HG03439 (cell line): ENCODE measurements around the gene C10orf143.
"Not testable (repeated sequence)": the region's sequence is repeated elsewhere in the genome, so short reads cannot be mapped to it uniquely, and the experiment has no call there.

Experiments used
- ATAC-seq: cut with Tn5 transposase; IDR thresholded peaks from one replicate; pipeline ENCODE4 v1.9.1; 2021; ENCODE audit warnings: mild to moderate bottlenecking, moderate library complexity; ENCODE audit not compliant: unreplicated experiment

Gene C10orf143

DNA sequence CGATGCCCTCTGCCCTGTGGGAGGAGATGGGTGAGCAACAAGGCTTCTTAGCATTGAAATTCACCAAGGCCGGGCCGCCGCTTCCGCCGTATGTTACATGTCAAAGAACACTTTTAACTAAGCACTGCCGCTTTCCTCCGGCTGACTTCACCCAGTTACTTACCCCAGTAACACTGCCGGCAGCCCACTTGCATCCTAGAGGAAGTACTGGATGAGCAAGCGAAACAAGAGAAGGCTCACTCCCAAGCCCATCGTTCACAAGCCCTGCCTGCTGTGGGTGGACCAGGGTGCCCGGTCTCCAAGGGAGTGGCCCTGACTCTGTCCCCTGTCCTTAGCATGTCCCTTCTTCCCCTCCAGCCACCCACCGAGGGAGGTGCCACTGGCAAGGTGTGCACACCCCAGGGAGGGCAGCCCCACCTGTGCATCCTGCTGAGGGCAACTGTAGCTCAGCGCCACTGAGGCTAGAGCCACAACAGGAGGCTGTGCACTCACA, 73.4 kb downstream of the C10orf143 start:
- ATAC-seq, result no peak

DNA sequence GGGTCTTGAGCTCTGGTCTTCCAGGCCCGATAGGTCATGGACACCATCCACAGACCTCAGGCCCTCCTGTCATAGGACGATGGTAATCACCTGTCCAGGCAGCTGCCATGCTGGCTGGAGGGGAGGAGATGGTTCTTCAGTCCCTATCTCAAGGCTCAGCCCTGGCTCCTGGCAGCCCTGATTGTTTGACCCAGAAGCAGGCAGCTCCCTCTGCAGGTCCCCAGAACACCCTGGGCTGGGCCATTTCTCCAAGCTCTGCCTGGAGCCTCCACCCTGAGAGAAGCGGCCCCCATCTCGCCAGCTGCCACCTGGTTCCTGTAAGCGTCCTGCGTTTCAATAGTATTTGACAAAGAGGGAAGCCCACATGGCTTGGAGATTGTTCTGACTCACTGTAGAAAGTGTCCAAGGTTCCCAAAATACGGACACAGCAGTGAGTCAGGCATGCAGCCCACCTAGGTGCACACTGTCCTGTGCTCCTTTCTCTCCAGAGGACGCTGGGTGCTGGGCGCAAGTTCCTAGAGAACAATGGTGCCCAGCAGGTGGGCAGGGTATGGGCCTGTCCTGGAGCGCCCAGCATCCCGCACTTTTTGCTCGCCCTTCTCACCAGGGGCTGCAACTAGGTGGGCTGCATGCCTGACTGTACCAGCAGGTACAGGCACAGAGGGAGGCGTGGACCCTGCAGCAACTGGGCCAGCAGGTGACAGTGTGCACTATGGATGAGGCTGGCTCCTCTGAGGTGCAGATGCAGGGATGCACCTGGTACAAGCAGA, 74.1 kb downstream of the C10orf143 start:
- no peak for ATAC-seq

DNA sequence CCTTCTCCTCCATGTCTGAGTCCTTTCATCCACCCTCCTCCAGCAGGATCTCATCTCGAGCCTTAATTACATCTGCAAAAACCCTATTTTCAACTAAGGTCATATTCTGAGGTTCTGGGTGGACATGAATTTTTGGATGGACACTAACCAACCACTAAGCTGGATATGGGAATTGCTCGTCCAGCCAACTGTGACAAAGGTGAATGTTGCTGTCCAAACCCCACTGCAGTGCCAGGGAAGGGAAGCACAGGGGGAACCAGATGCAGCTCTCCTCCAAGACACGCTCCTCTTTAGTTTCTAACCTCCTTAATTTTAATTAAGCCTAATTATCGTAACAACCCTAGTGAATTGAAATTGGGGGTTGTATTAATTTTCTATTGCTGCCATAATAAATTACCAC, 81.4 kb downstream of the C10orf143 start:
- no peak for ATAC-seq

DNA sequence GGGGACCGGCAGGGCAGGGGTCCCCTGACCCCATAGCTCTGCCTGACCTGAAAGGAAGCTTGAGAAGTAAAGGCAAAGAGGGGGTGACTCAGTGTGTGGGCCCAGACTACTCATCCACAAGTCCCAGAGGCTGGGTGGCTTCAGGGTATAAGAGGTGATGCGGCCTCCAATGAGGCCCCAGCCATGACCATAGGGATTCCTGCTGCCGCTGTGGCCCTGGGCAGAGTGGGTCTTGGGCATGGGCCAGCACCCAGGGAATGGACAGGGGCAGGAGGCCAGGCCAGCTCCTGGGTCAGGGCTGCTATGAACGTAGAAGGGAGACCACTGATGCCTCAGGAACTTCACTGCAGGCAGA, 82.2 kb downstream of the C10orf143 start:
- no peak for ATAC-seq

DNA sequence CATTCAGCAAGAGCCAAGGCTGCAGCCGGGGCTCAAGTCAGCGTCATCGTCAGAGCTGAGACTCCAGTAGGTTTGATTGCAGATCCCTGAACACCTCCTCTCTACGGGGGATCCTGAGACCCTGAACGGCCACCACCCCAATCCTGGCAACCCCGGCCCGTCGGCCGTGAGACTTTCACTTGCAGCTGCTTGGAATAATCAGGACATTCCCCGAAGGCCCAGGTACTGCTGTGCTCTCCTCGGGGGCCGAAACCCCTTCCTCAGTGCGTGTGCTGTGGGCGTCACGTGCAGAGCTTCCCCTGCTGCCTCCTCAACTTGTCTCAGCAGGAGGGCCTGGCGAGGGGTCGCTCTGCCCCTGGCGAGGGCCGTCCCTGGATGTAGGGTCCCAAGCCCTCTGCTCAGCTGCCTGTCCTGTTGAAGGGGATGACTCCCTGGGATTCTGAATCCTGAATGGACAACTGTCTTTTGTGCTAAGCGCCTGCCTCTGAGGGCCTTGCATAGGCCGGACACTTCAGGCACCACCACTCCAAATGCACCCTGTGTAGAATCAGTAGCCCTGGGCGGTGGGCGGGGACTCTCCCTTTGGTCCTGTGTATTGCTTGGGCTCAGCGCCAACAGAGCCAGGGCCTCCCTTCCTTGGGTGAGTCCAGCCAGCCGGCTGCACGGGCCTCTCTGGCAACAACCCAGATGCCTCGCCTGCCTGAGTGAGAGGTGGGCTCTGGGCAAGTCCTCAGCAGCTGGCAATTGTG, 82.7 kb downstream of the C10orf143 start:
- no peak for ATAC-seq

DNA sequence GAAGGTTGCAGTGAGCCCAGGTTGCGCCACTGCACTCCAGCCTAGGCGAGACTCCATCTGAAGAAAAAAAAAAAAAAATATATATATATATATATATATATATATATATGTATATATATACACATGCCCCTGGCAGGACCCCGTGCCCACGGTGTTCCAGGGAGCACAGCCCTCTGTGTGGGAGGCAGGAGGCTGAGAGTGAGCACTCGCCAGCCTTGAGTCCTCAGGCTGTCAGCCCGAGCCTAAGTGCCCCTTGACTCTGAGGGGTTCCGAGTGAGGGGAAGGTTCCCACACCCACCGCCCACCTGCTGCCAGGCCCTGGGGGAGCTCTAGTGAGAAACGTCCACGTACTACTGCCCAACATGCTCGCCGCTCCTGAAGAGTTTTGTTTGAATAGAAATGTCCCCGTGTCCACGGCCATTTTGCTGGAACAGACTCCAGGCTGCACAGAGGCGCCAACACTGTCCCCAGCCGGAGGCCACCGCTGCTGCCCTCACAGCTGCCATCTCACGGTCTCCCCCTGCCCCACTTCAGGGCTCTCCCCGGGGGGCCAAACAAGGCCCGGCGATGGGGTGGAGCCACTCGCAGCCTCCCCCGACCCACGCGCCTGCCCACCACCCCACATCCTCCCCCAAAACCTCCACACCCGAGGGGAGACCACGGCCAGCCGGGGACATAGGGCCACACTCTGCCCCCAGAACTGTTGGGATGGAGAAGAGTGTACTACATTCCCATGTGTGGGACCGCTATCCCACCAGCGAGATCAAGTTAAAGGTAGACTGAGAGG, 83.8 kb downstream of the C10orf143 start:
- ATAC-seq, result no peak

DNA sequence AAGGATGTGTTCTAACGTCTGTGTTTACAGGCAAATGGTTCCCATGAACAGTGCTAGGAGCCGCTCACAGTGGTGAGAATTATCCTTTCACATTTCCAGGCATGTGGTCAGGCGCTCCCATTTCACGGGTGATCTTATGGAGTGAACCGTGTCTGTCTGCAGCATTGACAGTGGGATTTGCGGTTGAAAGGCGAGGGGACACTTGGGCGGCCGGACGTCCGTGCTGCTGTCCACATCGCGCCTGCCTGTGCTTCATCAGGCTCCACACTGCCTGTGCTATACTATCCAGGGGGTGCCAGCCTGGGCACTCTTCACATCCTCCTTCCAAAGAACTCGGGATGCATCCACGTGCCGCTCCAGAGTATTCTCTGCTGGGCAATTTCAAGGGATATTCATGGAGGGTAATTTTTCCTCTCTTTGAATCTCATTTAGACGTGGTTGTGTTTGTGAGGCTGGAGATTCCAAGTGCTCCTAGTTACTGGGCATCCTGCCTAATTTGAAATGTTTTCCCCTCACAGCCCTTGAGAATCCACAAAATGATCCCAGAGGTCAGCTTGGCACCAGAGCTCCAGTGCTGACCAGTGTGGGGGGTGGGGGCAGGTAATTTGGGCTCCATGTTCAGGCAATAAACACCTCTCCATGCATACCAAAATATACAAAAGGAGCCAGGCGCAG, 84.7 kb downstream of the C10orf143 start:
- ATAC-seq, result no peak

DNA sequence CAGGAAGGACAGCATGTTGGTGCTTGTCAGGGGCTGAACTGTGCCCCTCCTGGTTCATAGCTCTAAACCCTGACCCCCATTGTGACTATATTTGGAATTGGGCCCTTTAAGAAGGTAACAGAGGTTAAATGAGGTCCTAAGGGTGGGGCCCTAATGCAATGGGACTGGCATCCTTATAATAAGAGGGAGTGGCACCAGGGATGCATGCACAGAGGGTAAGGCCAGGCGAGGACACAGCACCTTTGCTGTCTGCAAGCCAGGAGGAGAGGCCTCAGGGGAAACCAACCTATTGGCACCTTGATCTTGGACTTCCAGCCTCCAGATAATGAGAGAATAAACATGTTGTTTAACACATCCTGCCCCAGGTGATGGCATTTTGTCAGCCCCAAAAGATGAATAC, 85.3 kb downstream of the C10orf143 start:
- ATAC-seq, result no peak

DNA sequence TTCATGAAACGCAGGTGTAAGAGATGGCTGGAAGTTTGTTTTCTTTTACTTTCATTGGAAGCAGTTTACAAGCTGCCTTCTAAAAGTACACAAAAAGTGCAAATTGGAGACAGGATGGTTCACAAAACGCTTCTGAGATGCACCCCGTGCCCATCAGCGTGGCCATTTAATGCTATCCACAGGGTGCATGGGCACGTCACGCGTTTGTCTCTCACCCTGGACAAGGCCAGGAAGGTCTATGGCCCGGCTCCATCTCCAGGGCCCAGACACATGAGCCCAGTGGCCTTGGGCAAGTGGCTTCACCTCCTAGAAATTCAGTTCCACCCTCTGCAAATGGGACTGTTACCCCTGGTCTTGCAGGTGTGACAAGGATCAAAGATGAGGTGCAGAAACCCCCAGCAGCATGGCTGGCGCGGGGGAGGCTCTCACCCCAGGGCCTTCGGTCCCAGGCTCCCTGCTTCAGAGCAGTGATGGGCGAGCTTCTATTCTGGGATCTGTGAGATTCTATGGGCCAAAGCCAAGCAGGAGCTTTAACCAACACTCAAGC, 85.8 kb downstream of the C10orf143 start:
- no peak for ATAC-seq

DNA sequence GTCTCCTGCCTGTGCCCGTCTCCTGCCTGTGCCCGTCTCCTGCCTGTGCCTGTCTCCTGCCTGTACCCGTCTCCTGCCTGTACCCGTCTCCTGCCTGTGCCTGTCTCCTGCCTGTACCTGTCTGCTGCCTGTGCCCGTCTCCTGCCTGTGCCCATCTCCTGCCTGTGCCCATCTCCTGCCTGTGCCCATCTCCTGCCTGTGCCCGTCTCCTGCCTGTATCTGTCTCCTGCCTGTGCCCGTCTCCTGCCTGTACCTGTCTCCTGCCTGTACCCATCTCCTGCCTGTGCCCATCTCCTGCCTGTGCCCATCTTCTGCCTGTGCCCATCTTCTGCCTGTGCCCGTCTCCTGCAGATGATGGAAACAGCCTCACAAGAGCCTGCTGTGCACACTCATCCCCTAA, 86.3 kb downstream of the C10orf143 start:
- ATAC-seq, result not testable (repeated sequence)

DNA sequence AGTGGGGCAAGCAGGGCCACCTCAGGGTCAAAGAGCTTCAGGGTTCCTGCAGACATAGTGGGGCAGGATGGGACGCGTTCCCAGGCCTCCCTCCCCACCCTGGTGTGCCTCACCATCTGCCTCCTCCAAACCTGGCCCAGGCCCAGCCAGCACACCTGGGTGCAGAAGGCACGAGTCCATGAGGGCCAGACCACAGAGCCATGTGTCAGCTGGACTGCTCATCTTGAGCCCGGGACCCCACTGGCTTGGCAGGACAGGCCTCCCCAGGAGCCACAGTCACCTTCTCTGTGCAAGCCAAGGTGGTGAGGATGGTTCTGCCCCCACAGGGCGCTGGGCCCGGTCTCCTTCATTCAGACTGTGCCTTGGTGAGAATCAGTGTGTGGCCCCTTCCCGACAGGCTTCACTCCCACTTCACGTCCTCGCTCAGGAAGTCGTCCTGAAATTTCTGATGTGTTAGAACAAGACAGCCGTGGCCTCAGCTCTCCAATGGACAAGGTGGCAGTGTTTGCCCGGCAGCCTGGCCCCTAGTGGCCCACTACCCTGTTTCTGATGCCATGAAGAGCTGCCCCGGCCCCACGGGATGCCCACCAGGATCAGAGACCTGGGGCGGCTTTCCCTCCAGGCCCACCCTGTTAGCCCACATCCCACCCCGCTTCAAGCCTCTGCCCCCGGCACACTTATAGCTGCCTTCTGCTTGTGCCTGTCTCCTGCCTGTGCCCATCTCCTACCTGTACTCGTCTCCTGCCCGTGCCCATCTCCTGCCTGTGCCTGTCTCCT, 87.0 kb downstream of the C10orf143 start:
- no peak for ATAC-seq

DNA sequence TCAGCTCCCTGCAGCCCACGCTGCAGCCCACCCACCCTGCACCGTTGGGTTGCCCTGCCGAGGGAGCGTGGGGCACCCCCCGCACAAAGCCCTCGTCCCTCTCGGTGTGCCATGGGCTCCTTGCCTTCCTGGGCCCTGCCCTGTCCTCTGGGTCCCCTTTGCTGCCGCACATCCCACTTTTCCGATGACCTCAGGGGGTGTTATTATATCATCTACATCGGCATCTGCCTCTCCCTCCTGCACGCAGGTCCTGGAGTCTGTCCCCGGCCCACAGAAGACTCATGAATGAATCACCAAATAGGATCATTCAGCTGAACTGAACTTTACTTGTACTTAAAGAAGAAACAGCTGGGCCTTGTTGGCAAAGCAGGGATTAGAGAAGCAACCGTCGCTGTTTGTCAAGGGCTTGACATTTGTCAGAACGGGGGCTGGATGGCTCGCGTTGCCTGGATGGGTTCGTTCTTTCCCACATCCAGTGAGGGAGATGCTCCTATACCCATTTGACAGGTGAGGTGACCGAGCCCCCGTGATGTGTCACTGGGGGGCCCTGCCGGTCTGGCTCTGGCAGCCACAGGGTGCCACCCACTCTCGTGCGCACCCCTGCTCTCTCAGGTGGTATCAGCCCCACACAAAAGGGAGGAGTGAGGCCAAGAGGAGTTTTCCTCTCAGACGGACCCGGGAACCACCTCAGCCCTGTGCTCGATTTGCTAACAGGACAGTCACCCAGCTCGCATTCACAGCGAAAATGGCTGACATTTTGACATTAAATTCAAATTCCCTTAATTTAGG, 87.9 kb downstream of the C10orf143 start:
- no peak for ATAC-seq

DNA sequence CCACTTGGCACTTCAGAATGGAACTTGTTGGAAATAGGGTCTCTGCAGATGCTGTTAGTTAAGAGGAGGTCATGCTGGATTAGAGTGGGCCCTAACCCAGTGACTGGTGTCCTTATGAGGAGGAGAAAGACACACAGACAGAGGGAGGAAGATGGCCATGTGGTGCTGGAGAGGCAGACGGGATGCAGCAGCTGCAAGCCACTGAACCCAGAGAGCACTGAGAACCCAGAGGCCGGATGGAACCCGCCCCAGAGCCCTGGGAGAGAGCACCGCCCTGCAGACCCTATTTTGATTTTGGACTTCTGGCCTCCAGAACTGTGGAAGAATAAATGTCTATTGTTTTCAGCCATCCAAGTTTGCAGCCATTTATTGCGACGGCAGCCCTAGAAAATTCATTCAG, 88.5 kb downstream of the C10orf143 start:
- ATAC-seq, result no peak

DNA sequence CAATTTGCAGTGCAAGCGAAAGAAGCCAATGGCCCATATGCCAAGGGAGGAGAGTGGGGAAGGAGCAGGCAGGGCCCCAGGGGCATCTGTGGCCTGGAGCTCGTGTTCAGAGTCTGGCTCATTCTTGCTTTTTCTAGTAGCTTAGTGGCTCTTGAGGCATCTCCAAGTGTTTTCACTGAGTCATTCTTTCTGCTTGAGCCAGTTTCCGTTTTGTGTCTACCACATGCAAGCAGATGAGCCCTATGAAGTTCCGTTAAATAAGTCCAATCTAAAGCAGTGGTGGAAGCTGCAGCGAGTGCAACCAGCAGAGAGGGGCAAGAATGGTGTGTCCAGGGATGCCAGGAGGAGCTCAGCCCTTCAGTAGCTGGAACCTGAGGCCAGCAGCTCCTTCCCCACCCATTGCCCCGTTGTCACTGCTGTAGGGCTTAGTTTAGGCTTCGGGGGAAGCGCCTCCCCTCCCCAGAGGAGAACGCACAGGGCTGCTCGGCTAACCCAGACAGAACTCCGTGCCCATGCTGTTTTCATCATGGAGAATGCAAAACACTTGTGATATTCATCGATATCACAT, 89.2 kb downstream of the C10orf143 start:
- no peak for ATAC-seq

DNA sequence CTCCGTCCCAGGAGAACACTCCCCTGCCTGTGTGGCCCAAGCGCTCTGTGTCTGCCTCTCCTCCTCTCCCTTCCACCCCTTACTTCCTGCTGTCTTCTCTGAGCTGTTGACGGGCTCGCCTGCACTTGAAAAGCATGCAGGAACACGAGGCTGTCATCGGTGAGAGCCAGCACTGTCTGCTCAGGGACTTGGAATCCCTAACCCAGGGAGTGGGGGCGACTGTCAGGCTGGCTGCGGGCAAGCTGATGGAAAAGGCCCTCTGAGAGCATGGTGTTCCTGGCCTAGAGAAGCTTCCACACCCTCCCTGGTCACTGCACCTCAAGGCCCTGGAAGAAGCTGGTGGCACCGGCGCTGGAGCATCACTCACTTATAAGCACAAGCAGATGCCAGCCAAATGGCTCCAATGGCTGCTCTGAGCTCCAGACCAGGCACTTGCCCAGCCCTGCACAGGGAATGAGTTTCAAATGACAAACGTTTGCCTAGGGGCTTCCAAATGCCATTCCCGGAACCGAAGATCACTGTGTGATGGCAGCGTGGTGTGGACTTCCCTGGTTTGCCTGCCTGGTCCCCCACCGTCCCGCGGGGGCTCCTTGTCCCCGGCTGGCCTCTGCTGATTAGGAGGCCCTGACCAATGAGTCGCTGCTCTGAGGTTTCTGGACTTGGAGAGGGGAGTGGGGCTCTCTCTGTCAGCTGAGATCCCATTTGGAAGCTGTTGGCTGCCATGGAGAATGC, 89.8 kb downstream of the C10orf143 start:
- ATAC-seq, result no peak

DNA sequence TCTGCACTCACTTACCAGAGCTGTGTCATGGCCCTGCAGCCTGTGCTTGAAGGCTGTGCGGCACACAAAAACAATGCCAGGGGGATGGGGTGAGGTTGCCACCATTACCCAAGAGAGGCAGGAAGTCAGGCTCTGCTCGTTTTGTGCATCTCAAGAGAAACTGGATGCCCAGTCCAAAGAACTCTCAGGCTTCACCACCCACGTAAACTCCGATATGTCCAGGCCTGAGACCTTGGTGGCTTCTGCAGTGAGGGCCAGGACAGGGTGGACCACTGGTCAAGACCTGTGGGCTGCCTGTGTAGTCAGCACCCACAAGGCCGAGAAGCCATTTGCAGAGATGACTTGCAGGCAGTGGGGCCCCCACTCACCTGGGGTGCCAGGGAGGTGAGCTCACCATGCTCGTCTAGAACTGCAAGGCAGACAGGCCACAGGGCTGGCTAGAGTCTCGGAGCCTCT, 91.9 kb downstream of the C10orf143 start:
- no peak for ATAC-seq

DNA sequence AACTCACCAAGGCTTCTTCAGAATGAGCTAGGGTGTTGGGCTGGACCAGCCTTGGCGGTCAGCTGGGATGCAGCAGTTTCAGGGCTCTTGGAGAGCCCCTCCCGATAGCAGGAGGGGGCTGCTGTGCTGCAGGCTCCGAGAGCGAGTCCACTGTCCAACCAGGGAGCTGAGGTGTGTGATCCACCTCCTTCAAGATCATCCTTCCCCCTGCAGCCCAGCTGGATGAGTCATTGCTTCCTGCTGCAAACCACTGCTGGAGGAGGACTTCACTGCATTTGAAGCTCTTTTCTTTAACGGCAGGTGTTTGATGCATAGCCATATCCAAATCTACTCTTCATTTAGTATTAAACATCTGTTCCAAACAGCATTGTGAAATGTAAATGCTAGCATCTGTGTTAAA, 92.4 kb downstream of the C10orf143 start:
- ATAC-seq, result no peak

DNA sequence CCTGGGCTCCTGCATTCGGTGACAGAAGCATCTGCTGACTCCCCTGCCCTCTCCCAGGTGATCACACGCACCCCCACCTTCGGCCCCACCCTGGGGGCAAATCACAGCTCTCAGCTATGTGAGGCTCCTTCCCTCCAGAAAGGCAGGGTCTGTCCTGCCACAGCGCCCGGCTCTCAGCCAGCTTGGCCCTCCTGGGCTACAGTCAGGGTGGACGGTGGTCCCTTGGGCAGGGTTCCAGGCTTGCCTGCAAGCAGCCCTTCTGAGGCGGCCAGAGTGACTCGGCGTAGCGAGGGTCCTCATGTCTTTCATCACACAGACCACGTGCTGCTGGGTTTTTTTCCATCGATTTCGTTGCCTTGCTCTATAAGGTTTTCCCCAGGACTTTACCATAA, 93.0 kb downstream of the C10orf143 start:
- no peak for ATAC-seq
